HepG2 (cell line): Measurements from ENCODE around the gene MAT2A. TPM values are rescaled to one million over a fixed set of nuclear protein-coding genes. Genes with fewer than 3 reads are reported as not detected.

Experiments
- KLF12 ChIP-seq: sonication (generic); formaldehyde crosslinking; IDR thresholded peaks from 2 replicates; pipeline ENCODE4 v1.4.0; 2020; ENCODE audit warnings: missing genetic modification reagents, borderline replicate concordance
- SIN3B ChIP-seq: fragments of 150-350 bp; IDR thresholded peaks from 2 replicates; pipeline ENCODE4 v1.6.1; 2014; ENCODE audit warnings: low read length
- ZNF136 ChIP-seq: sonication (generic); formaldehyde crosslinking; IDR thresholded peaks from 2 replicates; pipeline ENCODE4 v1.8.1; 2022; ENCODE audit warnings: low read depth, mild to moderate bottlenecking, moderate library complexity, missing genetic modification reagents
- ZNF773 ChIP-seq: sonication (generic); formaldehyde crosslinking; IDR thresholded peaks from 2 replicates; pipeline ENCODE4 v1.4.0; 2020; ENCODE audit warnings: missing genetic modification reagents, borderline replicate concordance
- polyA plus RNA-seq, 8 experiments: library from polyadenylated mRNA; depleted of rRNA in 3 of 8; stranded (reverse) in 7 of 8; unstranded in 1 of 8; fragments of >200 nt; fragmentation: Illumina TruSeq in 4 of 8; extraction: Trizol in 4 of 8; gene quantifications; 2 replicates each; pipeline versions ENCODE4 v1.2.1 to v1.2.3, GENCODE V29; 2011 to 2016; ENCODE audit warnings: low read depth in 4 of 8, missing spikeins in 1 of 8, mixed read lengths in 1 of 8; ENCODE audit not compliant: insufficient read depth in 1 of 8
- total RNA-seq, 5 experiments: library from RNA; depleted of rRNA; stranded (reverse); fragments of >200 nt; fragmentation: Illumina TruSeq; extraction: Trizol; gene quantifications; 2 replicates each; pipeline ENCODE4 v1.2.3, GENCODE V29; 2016; ENCODE audit warnings: low read depth in 1 of 5
- TF ChIP-seq, protein P1 (sequence below): sonication (generic); formaldehyde crosslinking; IDR thresholded peaks from 2 replicates; pipeline ENCODE4 v1.8.1; 2022; ENCODE audit warnings: low read depth, mild to moderate bottlenecking, missing genetic modification reagents
- TF ChIP-seq, protein P2 (sequence below): sonication (generic); formaldehyde crosslinking; IDR thresholded peaks from 2 replicates; pipeline ENCODE4 v1.4.0; 2020; ENCODE audit warnings: missing genetic modification reagents, low read depth, mild to moderate bottlenecking, borderline replicate concordance
- TF ChIP-seq, protein P3 (sequence below): sonication (generic); formaldehyde crosslinking; IDR thresholded peaks from 2 replicates; pipeline ENCODE4 v1.4.0; 2020; ENCODE audit warnings: missing genetic modification reagents
- TF ChIP-seq, protein P4 (sequence below): sonication (generic); formaldehyde crosslinking; IDR thresholded peaks from 2 replicates; pipeline ENCODE4 v1.8.0; 2022; ENCODE audit warnings: mild to moderate bottlenecking, missing genetic modification reagents, moderate library complexity
- TF ChIP-seq, protein P5 (sequence below): sonication (generic); formaldehyde crosslinking; IDR thresholded peaks from one replicate; pipeline ENCODE4 v1.5.1; 2020; ENCODE audit warnings: mild to moderate bottlenecking, missing genetic modification reagents; ENCODE audit errors: not compliant biosample characterization

Gene MAT2A
- total and polyA plus RNA-seq, 2 of the 13 experiments (the other 11 are each of a cell fraction or from before 2014, with no cell fraction given), result 155 to 331 TPM

DNA sequence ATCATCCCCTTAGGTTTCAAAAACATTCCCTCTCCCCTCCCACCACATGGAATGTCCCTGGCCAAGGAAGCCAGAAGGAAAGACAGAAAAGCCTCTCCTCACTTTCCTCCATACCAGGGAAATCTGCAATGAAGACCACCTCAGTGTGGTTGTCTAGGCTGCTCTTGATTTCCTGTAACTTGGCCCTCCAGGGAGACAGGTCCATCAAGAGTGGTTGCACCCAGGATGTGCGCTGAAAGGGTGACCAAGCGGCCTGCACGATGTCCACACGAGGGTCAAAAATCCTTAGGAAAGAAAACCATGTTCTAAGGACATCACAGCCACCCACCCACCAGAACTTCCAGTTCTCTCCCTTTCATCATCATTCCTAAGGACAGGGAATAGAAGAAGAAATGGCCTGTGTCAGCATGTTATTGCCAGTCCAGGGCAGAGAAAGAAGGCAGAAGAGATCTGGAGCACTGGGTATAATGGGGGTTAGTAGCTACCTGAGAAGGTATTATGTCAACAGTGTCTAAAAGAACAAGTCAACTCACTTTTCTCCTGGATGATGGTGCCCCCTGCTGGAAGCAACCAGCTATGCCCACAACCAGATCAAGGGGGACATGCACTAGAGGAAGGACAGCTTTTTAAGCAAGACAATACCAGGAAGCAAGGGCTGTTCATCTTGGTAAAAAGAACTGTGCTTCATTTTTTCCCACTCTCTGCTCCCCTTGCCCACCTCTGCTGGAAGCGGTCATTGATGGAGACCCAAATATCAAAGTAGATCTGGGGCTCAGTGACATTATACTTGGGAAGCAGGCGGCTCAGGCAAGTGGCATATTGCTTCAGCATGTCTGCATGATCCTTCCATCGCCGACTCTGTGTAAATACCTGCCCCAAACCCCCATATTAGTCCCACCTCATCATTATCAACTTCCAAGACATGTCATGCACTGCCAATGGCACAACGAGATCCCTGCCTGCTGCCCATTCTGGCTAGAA, 13.0 kb downstream of the MAT2A start (continued):
- TF ChIP-seq, protein P1, sequence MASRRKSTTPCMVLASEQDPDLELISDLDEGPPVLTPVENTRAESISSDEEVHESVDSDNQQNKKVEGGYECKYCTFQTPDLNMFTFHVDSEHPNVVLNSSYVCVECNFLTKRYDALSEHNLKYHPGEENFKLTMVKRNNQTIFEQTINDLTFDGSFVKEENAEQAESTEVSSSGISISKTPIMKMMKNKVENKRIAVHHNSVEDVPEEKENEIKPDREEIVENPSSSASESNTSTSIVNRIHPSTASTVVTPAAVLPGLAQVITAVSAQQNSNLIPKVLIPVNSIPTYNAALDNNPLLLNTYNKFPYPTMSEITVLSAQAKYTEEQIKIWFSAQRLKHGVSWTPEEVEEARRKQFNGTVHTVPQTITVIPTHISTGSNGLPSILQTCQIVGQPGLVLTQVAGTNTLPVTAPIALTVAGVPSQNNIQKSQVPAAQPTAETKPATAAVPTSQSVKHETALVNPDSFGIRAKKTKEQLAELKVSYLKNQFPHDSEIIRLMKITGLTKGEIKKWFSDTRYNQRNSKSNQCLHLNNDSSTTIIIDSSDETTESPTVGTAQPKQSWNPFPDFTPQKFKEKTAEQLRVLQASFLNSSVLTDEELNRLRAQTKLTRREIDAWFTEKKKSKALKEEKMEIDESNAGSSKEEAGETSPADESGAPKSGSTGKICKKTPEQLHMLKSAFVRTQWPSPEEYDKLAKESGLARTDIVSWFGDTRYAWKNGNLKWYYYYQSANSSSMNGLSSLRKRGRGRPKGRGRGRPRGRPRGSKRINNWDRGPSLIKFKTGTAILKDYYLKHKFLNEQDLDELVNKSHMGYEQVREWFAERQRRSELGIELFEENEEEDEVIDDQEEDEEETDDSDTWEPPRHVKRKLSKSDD (CRISPR knock-in tag), result no peak
- TF ChIP-seq, protein P2, sequence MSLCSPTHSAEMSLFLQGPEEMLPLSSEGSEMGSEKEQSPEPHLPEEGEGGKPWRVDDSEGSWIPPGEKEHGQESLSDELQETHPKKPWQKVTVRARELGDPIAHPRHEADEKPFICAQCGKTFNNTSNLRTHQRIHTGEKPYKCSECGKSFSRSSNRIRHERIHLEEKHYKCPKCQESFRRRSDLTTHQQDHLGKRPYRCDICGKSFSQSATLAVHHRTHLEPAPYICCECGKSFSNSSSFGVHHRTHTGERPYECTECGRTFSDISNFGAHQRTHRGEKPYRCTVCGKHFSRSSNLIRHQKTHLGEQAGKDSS (CRISPR knock-in tag), result no peak
- TF ChIP-seq, protein P3, sequence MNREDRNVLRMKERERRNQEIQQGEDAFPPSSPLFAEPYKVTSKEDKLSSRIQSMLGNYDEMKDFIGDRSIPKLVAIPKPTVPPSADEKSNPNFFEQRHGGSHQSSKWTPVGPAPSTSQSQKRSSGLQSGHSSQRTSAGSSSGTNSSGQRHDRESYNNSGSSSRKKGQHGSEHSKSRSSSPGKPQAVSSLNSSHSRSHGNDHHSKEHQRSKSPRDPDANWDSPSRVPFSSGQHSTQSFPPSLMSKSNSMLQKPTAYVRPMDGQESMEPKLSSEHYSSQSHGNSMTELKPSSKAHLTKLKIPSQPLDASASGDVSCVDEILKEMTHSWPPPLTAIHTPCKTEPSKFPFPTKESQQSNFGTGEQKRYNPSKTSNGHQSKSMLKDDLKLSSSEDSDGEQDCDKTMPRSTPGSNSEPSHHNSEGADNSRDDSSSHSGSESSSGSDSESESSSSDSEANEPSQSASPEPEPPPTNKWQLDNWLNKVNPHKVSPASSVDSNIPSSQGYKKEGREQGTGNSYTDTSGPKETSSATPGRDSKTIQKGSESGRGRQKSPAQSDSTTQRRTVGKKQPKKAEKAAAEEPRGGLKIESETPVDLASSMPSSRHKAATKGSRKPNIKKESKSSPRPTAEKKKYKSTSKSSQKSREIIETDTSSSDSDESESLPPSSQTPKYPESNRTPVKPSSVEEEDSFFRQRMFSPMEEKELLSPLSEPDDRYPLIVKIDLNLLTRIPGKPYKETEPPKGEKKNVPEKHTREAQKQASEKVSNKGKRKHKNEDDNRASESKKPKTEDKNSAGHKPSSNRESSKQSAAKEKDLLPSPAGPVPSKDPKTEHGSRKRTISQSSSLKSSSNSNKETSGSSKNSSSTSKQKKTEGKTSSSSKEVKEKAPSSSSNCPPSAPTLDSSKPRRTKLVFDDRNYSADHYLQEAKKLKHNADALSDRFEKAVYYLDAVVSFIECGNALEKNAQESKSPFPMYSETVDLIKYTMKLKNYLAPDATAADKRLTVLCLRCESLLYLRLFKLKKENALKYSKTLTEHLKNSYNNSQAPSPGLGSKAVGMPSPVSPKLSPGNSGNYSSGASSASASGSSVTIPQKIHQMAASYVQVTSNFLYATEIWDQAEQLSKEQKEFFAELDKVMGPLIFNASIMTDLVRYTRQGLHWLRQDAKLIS, result no peak
- TF ChIP-seq ZNF136 (no peak), SIN3B (no peak), ZNF773 (CRISPR knock-in tag) (no peak), KLF12 (CRISPR knock-in tag) (no peak)
- TF ChIP-seq, protein P4, sequence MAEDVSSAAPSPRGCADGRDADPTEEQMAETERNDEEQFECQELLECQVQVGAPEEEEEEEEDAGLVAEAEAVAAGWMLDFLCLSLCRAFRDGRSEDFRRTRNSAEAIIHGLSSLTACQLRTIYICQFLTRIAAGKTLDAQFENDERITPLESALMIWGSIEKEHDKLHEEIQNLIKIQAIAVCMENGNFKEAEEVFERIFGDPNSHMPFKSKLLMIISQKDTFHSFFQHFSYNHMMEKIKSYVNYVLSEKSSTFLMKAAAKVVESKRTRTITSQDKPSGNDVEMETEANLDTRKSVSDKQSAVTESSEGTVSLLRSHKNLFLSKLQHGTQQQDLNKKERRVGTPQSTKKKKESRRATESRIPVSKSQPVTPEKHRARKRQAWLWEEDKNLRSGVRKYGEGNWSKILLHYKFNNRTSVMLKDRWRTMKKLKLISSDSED, result no peak
- TF ChIP-seq, protein P5, sequence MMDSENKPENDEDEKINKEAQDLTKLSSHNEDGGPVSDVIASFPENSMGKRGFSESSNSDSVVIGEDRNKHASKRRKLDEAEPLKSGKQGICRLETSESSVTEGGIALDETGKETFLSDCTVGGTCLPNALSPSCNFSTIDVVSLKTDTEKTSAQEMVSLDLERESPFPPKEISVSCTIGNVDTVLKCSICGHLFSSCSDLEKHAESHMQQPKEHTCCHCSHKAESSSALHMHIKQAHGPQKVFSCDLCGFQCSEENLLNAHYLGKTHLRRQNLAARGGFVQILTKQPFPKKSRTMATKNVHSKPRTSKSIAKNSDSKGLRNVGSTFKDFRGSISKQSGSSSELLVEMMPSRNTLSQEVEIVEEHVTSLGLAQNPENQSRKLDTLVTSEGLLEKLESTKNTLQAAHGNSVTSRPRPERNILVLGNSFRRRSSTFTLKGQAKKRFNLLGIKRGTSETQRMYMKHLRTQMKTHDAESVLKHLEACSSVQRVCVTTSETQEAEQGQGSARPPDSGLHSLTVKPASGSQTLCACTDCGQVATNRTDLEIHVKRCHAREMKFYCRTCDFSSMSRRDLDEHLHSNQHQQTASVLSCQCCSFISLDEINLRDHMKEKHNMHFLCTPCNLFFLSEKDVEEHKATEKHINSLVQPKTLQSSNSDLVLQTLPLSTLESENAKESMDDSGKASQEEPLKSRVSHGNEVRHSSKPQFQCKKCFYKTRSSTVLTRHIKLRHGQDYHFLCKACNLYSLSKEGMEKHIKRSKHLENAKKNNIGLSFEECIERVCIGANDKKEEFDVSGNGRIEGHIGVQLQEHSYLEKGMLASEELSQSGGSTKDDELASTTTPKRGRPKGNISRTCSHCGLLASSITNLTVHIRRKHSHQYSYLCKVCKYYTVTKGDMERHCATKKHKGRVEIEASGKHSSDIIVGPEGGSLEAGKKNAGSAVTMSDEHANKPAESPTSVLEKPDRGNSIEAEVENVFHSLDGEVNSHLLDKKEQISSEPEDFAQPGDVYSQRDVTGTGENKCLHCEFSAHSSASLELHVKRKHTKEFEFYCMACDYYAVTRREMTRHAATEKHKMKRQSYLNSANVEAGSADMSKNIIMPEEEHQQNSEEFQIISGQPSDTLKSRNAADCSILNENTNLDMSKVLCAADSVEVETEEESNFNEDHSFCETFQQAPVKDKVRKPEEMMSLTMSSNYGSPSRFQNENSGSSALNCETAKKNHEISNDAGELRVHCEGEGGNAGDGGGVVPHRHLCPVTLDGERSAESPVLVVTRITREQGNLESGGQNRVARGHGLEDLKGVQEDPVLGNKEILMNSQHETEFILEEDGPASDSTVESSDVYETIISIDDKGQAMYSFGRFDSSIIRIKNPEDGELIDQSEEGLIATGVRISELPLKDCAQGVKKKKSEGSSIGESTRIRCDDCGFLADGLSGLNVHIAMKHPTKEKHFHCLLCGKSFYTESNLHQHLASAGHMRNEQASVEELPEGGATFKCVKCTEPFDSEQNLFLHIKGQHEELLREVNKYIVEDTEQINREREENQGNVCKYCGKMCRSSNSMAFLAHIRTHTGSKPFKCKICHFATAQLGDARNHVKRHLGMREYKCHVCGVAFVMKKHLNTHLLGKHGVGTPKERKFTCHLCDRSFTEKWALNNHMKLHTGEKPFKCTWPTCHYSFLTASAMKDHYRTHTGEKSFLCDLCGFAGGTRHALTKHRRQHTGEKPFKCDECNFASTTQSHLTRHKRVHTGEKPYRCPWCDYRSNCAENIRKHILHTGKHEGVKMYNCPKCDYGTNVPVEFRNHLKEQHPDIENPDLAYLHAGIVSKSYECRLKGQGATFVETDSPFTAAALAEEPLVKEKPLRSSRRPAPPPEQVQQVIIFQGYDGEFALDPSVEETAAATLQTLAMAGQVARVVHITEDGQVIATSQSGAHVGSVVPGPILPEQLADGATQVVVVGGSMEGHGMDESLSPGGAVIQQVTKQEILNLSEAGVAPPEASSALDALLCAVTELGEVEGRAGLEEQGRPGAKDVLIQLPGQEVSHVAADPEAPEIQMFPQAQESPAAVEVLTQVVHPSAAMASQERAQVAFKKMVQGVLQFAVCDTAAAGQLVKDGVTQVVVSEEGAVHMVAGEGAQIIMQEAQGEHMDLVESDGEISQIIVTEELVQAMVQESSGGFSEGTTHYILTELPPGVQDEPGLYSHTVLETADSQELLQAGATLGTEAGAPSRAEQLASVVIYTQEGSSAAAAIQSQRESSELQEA (CRISPR knock-in tag), result no peak
